HEK293 (cell line): ENCODE results near the gene CLCNKA.

Experiments
- CTCF ChIP-seq: fragments of 450-650 bp; formaldehyde crosslinking; IDR thresholded peaks from 2 replicates; pipeline ENCODE4 v1.5.1; 2016; ENCODE audit warnings: missing biosample characterization, missing genetic modification characterization
- SCRT1 ChIP-seq: fragments of 450-650 bp; formaldehyde crosslinking; IDR thresholded peaks from 2 replicates; pipeline ENCODE4 v1.5.1; 2016; ENCODE audit warnings: missing biosample characterization, missing genetic modification characterization, borderline replicate concordance
- ZNF155 ChIP-seq: fragments of 450-650 bp; formaldehyde crosslinking; IDR thresholded peaks from 2 replicates; pipeline ENCODE4 v1.5.1; 2016; ENCODE audit warnings: missing biosample characterization, missing genetic modification characterization
- ZNF266 ChIP-seq: fragments of 450-650 bp; formaldehyde crosslinking; IDR thresholded peaks from 2 replicates; pipeline ENCODE4 v1.5.1; 2016; ENCODE audit warnings: missing biosample characterization, missing genetic modification characterization, low read depth
- ZNF76 ChIP-seq: fragments of 450-650 bp; formaldehyde crosslinking; IDR thresholded peaks from 2 replicates; pipeline ENCODE4; 2016; ENCODE audit warnings: low read depth, missing biosample characterization, missing genetic modification characterization, borderline replicate concordance
- TF ChIP-seq, protein P1 (sequence below): fragments of 450-650 bp; formaldehyde crosslinking; IDR thresholded peaks from 2 replicates; pipeline ENCODE4 v1.5.1; 2017; ENCODE audit warnings: missing biosample characterization, missing genetic modification characterization
- TF ChIP-seq, protein P2 (sequence below): fragments of 450-650 bp; formaldehyde crosslinking; IDR thresholded peaks from 2 replicates; pipeline ENCODE4 v1.5.1; 2016; ENCODE audit warnings: missing biosample characterization, missing genetic modification characterization, low read depth
- TF ChIP-seq, protein P3 (sequence below): fragments of 450-650 bp; formaldehyde crosslinking; IDR thresholded peaks from 2 replicates; pipeline ENCODE4 v1.5.1; 2017; ENCODE audit warnings: missing biosample characterization, missing genetic modification characterization

- TF ChIP-seq, protein P1, sequence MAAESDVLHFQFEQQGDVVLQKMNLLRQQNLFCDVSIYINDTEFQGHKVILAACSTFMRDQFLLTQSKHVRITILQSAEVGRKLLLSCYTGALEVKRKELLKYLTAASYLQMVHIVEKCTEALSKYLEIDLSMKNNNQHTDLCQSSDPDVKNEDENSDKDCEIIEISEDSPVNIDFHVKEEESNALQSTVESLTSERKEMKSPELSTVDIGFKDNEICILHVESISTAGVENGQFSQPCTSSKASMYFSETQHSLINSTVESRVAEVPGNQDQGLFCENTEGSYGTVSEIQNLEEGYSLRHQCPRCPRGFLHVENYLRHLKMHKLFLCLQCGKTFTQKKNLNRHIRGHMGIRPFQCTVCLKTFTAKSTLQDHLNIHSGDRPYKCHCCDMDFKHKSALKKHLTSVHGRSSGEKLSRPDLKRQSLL (tag by site-specific recombination) = no peak
- TF ChIP-seq ZNF266 (tag by site-specific recombination) (no peak), CTCF (tag by site-specific recombination) (no peak), ZNF155 (tag by site-specific recombination) (no peak), SCRT1 (tag by site-specific recombination) (no peak), ZNF76 (tag by site-specific recombination) (no peak)
- TF ChIP-seq, protein P2, sequence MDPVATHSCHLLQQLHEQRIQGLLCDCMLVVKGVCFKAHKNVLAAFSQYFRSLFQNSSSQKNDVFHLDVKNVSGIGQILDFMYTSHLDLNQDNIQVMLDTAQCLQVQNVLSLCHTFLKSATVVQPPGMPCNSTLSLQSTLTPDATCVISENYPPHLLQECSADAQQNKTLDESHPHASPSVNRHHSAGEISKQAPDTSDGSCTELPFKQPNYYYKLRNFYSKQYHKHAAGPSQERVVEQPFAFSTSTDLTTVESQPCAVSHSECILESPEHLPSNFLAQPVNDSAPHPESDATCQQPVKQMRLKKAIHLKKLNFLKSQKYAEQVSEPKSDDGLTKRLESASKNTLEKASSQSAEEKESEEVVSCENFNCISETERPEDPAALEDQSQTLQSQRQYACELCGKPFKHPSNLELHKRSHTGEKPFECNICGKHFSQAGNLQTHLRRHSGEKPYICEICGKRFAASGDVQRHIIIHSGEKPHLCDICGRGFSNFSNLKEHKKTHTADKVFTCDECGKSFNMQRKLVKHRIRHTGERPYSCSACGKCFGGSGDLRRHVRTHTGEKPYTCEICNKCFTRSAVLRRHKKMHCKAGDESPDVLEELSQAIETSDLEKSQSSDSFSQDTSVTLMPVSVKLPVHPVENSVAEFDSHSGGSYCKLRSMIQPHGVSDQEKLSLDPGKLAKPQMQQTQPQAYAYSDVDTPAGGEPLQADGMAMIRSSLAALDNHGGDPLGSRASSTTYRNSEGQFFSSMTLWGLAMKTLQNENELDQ (tag by site-specific recombination) = no peak
- TF ChIP-seq, protein P3, sequence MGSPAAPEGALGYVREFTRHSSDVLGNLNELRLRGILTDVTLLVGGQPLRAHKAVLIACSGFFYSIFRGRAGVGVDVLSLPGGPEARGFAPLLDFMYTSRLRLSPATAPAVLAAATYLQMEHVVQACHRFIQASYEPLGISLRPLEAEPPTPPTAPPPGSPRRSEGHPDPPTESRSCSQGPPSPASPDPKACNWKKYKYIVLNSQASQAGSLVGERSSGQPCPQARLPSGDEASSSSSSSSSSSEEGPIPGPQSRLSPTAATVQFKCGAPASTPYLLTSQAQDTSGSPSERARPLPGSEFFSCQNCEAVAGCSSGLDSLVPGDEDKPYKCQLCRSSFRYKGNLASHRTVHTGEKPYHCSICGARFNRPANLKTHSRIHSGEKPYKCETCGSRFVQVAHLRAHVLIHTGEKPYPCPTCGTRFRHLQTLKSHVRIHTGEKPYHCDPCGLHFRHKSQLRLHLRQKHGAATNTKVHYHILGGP (tag by site-specific recombination) = no peak
Measured at GRCh38 chr1:15973772-15974171, 48.1 kb upstream of the CLCNKA start.
